Rectal smooth muscle tissue (tissue), 1 donor: ENCODE results near the gene BDH1.
A peak's percentile ranks its signal among the peaks of the same experiment; 100 is the strongest.

ENCODE experiments used
- H3K27ac ChIP-seq: one replicate; pipeline ENCODE4 v1.7.0; 2013; ENCODE audit warnings: low read depth, low read length, inconsistent platforms
- H3K27me3 ChIP-seq: one replicate; pipeline ENCODE4 v1.7.0; 2013; ENCODE audit warnings: low read length; ENCODE audit not compliant: control insufficient read depth, insufficient read depth
- H3K36me3 ChIP-seq: one replicate; pipeline ENCODE4 v1.7.0; 2013; ENCODE audit warnings: low read length; ENCODE audit not compliant: control insufficient read depth, insufficient read depth
- H3K4me1 ChIP-seq: one replicate; pipeline ENCODE4 v1.7.0; 2013; ENCODE audit warnings: low read length; ENCODE audit not compliant: control insufficient read depth, insufficient read depth
- H3K4me3 ChIP-seq: one replicate; pipeline ENCODE4 v1.7.0; 2013; ENCODE audit warnings: low read length
- H3K9ac ChIP-seq: one replicate; pipeline ENCODE4 v1.7.0; 2013; ENCODE audit warnings: low read length

The BDH1 gene

GRCh38 chr3:197554196-197554561 is 1.6 kb downstream of the BDH1 start:
- no peaks in the 10 kb centered on the region for H3K36me3 ChIP-seq
- H3K27ac ChIP-seq: peak overlapping the region; percentile 89
- H3K9ac ChIP-seq: peak overlapping the region; percentile 29
- no peaks in the 10 kb centered on the region for H3K27me3 ChIP-seq
- H3K4me3 ChIP-seq: peak overlapping the region; percentile 80
- peaks cover 6% of the 10 kb centered on the region for H3K4me1 ChIP-seq

- Histone ChIP-seq H3K27me3 (no peaks in the 10 kb centered on the region), H3K36me3 (no peaks in the 10 kb centered on the region), H3K27ac (no peak overlapping the region), H3K4me3 (no peak overlapping the region), H3K4me1 (peaks cover 6% of the 10 kb centered on the region), H3K9ac (no peak overlapping the region)
These were observed 3.6 kb downstream of the BDH1 start for GRCh38 chr3:197552198-197552597.

GRCh38 chr3:197550489-197550888 is 5.3 kb downstream of the BDH1 start:
- no peak overlapping the region for H3K4me3 ChIP-seq
- H3K9ac ChIP-seq: no peak overlapping the region
- H3K27me3 ChIP-seq: no peaks in the 10 kb centered on the region
- no peak overlapping the region for H3K27ac ChIP-seq
- H3K4me1 ChIP-seq: peaks cover 6% of the 10 kb centered on the region
- H3K36me3 ChIP-seq: no peaks in the 10 kb centered on the region

GRCh38 chr3:197549261-197549885 is 6.4 kb downstream of the BDH1 start:
- Histone ChIP-seq H3K9ac (no peak overlapping the region), H3K4me3 (no peak overlapping the region), H3K36me3 (no peaks in the 10 kb centered on the region), H3K27me3 (no peaks in the 10 kb centered on the region), H3K27ac (no peak overlapping the region), H3K4me1 (peaks cover 6% of the 10 kb centered on the region)

- no peak overlapping the region for H3K4me3 ChIP-seq
- no peak overlapping the region for H3K9ac ChIP-seq
- no peak overlapping the region for H3K27ac ChIP-seq
- no peaks in the 10 kb centered on the region for H3K4me1 ChIP-seq
- H3K27me3 ChIP-seq: no peaks in the 10 kb centered on the region
- H3K36me3 ChIP-seq: no peaks in the 10 kb centered on the region
These were observed 8.3 kb downstream of the BDH1 start for GRCh38 chr3:197547306-197548011.

- Histone ChIP-seq H3K4me3 (no peak overlapping the region), H3K36me3 (peaks cover 3% of the 10 kb centered on the region), H3K27me3 (no peaks in the 10 kb centered on the region), H3K27ac (no peak overlapping the region), H3K9ac (no peak overlapping the region), H3K4me1 (peaks cover 3% of the 10 kb centered on the region)
These were observed 9.3 kb downstream of the BDH1 start for GRCh38 chr3:197546307-197547085.

- peaks cover 3% of the 10 kb centered on the region for H3K4me1 ChIP-seq
- no peak overlapping the region for H3K27ac ChIP-seq
- no peak overlapping the region for H3K9ac ChIP-seq
- H3K36me3 ChIP-seq: peaks cover 3% of the 10 kb centered on the region
- H3K4me3 ChIP-seq: no peak overlapping the region
- H3K27me3 ChIP-seq: no peaks in the 10 kb centered on the region
These were observed 10.2 kb downstream of the BDH1 start for GRCh38 chr3:197545571-197545970.

GRCh38 chr3:197545101-197545500 is 10.7 kb downstream of the BDH1 start:
- Histone ChIP-seq H3K9ac (no peak overlapping the region), H3K36me3 (peaks cover 3% of the 10 kb centered on the region), H3K4me3 (no peak overlapping the region), H3K27me3 (no peaks in the 10 kb centered on the region), H3K27ac (no peak overlapping the region), H3K4me1 (peaks cover 3% of the 10 kb centered on the region)

GRCh38 chr3:197542741-197543454 is 12.9 kb downstream of the BDH1 start:
- H3K9ac ChIP-seq: no peak overlapping the region
- peaks cover 3% of the 10 kb centered on the region for H3K36me3 ChIP-seq
- no peak overlapping the region for H3K4me3 ChIP-seq
- H3K4me1 ChIP-seq: peaks cover 3% of the 10 kb centered on the region
- no peak overlapping the region for H3K27ac ChIP-seq
- H3K27me3 ChIP-seq: no peaks in the 10 kb centered on the region

- Histone ChIP-seq H3K4me3 (peak overlapping the region; percentile 36), H3K4me1 (peaks cover 3% of the 10 kb centered on the region), H3K27me3 (no peaks in the 10 kb centered on the region), H3K36me3 (peaks cover 3% of the 10 kb centered on the region), H3K27ac (no peak overlapping the region), H3K9ac (no peak overlapping the region)
These were observed 13.8 kb downstream of the BDH1 start for GRCh38 chr3:197541756-197542539.

- H3K27ac ChIP-seq: no peak overlapping the region
- H3K4me3 ChIP-seq: no peak overlapping the region
- H3K36me3 ChIP-seq: peaks cover 3% of the 10 kb centered on the region
- H3K9ac ChIP-seq: no peak overlapping the region
- no peaks in the 10 kb centered on the region for H3K27me3 ChIP-seq
- peaks cover 3% of the 10 kb centered on the region for H3K4me1 ChIP-seq
These were observed 14.8 kb downstream of the BDH1 start for GRCh38 chr3:197540961-197541377.
